Skin epidermis (tissue), 12 donors: ENCODE data around the gene SAMD10.

Experiments used
- H3K27ac ChIP-seq, 21 experiments: fragments of 200-600 bp; sonication (generic) in 11 of 21; one replicate each; pipeline ENCODE4 v1.5.0; 2020; ENCODE audit warnings: mild to moderate bottlenecking in 3 of 21, inconsistent platforms in 2 of 21, moderate library complexity in 2 of 21
- H3K4me3 ChIP-seq, 7 experiments: fragments of 200-600 bp; sonication (generic) in 2 of 7; one replicate each; pipeline ENCODE4 v1.5.0; 2020; ENCODE audit warnings: inconsistent platforms in 2 of 7, mild to moderate bottlenecking in 2 of 7, moderate library complexity in 1 of 7

SAMD10 gene

DNA sequence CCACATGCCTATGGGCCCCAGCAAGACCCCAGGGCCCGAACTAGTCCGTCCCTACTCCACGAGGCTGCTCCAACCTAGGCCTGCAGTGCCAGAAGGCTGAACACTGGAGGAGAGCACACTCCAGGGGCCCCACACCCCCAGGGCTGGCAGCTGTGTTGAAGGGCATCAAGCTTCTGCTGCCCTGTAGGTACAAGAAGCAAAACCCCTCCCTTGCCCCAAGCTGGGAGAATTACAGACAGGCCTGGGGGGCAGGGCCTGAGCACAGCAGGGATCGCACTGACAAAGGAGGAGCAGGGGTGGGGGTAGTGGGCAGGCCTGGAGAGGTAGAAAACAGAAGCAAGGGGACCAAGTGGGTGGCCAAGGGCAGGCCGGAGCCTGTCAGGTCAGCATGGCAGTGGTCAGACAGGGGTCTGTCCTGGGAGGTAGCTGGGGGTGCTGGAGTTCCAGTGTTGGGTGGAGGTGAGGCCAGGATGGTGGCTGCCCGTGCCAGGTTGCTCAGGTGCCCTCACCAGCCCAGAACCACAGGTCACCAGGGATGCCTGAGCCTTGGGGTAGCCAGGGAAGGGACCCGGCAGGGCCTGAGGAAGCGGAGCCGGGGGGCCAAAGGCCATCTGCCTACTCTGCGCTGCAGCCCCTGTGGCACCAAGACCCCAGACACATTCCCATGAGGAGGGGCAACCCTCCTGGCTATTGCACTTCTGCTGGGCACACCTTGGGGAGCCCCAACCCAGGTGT is 20.3 kb downstream of the SAMD10 start:
- H3K4me3 ChIP-seq = no peak overlapping the region
- H3K27ac ChIP-seq = peak overlapping the region in 1 of 21 experiments; percentile 26

DNA sequence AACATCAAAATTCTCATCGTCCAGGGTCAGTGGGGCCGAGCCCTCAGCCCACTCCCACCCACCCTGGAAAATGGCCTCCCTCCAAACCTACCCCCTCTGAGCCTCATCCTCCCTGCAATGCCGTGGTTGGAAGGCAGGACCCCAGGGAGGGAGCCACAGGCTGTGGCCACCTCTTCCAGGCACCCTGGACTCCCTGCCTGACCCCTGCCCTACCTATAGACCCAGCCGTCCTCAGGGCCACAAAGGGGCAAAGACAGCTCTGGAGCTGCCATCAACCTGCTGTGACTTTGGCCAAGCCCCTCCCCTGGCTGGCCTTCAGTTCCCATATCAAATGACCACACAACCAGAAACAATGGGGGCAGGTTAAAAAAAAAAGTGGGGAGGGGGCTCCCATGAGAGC is 21.0 kb downstream of the SAMD10 start:
- H3K27ac ChIP-seq = peak overlapping the region in 7 of 21 experiments; percentile 64 to 97 (median 92)

DNA sequence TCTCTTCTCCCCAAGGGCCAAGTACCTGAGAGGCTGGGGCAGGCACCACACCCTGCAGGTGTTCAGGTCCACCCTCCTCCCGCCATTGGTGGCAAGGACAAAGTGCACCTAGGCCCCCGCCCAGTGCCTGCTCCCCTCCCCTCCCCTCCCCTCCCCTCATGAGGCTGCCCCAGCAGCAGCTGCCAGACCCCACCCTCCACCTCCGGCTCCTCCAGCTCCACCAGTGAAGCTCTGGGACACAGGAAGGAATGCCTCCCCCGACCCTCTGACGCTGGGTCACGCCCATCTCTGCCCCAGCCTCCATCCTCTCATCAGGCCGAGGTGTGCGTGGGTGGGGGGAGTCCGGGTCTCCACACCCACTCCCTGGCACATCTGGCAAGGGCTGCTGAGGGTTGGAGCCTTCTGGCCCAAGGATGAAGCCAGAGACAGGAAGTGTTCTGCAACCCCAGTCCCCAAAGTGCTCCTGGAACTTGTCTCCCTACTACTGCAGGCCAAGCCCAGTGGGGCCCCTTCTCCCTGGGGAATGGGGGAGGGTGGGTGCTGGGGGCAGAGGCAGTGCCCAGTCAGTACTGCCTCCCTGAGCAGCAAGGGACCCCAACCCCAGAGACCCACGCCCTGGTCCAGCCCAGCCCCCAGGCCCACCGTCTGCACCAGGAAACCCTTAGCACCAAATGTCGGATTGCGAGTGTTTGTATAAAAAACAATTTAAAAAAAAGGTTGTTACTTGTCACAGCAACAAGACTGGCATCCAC is 21.6 kb downstream of the SAMD10 start:
- Histone ChIP-seq H3K4me3 (peak overlapping the region in 1 of 7 experiments; percentile 72), H3K27ac (peak overlapping the region in 19 of 21 experiments; percentile 14 to 97 (median 76))

More for the DNA sequence above, 21.0 kb downstream of the SAMD10 start:
- H3K4me3 ChIP-seq = no peak overlapping the region

DNA sequence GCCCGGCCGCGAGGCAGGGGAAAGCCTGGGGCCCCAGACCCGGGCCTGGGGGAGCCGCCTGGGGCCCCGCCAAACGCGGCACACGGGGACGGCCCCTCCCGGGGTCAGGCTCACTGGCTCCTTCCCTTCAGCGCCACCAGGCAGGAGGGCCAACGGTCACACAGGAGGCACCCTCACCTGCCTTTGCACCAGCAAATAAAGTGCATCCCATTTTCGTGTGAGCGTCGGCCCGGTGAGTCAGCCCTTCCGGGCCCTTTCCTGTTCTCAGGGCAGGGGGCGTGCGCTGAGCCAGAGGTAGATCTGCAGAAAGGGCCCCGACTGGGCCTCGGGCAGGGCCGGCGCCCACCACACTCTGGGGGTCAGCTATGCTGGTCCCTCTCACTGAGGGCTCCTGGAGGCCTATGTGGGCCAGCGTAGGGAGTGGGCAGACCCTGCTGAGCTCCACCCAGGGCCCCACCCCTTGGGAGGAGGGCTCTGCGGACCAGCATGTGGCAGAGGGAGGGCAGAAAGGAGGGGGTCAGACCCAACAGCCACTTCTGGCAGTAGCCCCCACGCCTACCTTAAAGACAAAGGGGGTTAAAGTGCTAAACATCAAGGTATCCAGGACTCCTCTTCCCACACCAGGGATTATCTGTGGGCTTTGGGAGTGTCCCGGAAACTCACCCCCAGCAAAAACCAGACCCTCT is 22.3 kb downstream of the SAMD10 start:
- Histone ChIP-seq H3K4me3 (peak overlapping the region; percentile 72 to 93 (median 79)), H3K27ac (peak overlapping the region in 20 of 21 experiments; percentile 14 to 97 (median 76))

DNA sequence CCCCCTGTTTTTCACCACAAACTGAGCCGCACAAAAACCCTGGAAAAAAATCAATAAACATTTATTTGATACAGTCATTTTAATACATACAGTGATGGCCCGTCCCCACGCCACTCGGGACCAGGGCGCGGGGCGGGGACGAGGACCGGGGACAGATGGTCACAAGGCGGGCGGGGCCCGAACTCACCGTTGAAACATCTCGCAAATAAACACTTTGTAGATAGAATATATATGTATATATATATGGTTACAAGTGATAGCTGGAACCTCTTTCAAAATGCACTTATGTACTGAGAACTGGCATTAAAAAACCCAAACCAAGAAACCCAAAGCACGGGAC is 22.8 kb downstream of the SAMD10 start:
- Histone ChIP-seq H3K27ac (peak overlapping the region in 20 of 21 experiments; percentile 14 to 97 (median 76)), H3K4me3 (peak overlapping the region; percentile 72 to 93 (median 79))

DNA sequence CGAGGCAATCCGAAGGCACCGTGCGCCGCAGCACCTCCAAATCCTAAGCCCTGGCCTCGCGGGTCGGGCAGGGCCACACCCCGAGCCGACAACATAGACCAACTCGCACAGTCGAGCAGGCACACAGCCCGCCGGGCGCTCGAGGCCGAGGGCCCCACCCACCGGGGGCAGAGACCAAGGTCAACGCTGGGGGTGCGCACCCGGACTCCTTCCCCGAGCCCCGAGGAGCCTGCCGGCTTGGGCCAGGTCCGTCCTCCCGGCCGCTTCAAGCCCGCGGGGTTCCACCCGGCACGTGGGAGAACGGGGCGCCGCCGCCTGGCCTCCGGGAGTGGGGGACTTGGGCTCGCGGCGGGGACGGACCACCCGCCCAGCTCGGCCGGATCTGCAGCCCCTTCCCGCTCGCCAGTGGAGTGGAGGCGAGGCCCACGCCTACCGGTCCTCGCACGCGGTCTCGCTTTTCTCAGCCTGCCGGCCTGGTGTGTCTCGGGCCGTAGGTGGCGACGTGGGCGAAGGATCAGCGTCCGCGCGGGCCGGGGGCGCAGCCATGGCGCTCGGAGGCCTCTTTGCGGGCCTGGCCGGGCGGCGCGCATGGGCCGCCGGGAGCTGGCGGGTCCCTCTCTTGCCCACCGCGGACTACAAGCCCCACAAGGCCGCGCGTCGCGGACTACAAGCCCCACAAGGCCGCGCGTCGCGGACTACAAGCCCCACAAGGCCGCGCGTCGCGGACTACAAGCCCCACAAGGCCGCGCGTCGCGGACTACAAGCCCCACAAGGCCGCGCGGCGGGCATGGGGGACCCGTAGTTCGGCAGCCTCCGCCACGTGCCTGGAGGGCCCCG is 23.4 kb downstream of the SAMD10 start, which contains the start of gene UCKL1:
TSS of gene UCKL1 (minus strand) at position 590 of the 837 bp plus-strand sequence. CDS start at position 546, 44 bp downstream.
- H3K27ac ChIP-seq = peak within 1 kb of the TSS; percentile 80 to 98 (median 94)
- peak within 1 kb of the TSS; percentile 72 to 93 (median 79) for H3K4me3 ChIP-seq

DNA sequence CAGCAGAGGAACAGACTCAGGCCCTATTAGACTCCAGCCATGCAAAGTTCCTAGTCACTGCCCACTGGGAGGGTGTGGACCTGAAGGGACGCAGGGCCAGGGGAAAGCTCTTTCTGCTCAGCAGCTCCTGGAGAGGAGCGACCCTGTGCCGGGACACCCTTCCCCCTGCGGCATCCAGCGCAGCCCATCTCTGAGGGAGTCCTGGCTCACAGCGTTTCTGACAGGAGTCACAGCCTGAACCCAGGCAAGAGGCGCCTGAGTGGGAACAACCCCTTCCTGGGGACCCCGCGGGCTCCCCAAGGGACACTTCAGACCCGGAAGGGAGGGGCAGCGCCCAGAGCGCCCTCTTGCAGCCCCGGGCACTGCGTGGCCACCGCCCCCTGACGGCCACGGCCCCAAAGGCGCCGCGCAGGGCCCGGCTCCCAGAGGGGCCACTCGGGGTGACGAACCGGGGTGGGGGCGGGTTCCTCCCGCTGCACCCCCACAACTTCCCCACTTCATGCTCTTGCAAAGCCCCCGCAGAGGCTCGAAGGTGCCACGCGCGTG is 24.1 kb downstream of the SAMD10 start:
- H3K4me3 ChIP-seq = peak overlapping the region; percentile 72 to 93 (median 79)
- peak overlapping the region; percentile 80 to 98 (median 94) for H3K27ac ChIP-seq

DNA sequence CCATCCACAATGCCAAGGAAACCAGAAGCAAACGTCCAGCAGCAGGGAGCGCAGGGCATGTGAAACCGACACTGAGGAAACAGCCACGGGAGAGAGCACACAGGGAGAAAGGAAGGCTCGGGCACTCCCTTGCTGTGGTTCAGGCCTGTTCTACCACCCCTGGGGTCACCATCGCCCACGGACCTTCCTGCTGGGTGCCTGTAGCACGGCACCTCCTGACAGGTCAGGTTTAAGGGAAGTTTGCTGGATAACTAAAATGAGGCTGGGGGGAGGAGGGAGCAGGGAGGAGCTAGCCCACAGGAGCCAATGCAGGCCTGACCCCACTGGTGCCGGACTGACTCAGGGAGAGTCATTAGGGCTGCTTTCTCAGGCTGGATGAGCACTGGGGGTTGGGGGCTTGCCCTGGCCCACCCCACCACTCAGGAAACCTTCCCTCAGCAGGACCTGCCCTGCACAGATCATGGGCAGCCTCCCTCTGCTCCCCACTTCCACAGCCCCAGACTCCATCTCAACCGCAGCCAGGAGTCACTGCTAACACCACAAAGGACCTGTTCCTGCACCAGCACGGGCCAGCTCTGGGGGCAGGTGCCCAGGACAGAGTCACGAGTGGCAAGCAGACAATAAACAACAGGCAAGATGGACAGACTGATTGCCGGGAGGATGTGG is 25.5 kb downstream of the SAMD10 start:
- Histone ChIP-seq H3K4me3 (no peak overlapping the region), H3K27ac (peak overlapping the region in 3 of 21 experiments; percentile 31 to 98 (median 46))

DNA sequence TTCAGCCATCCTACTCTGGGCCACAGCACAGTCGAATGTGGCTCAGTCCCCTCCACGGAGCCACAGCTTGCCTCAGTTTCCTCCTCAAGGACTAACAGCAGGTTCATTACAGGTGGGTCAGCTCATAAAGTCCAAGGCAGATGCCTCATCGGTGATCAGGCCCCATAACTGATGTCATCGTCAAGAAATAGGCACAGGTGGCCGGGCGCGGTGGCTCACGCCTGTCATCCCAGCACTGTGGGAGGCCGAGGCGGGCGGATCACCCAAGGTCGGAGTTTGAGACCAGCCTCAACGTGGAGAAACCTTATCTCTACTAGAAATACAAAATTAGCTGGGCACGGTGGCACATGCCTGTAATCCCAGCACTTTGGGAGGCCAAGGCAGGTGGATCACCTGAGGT is 26.7 kb downstream of the SAMD10 start:
- peak overlapping the region in 7 of 21 experiments; percentile 18 to 74 (median 60) for H3K27ac ChIP-seq
- H3K4me3 ChIP-seq = no peak overlapping the region

DNA sequence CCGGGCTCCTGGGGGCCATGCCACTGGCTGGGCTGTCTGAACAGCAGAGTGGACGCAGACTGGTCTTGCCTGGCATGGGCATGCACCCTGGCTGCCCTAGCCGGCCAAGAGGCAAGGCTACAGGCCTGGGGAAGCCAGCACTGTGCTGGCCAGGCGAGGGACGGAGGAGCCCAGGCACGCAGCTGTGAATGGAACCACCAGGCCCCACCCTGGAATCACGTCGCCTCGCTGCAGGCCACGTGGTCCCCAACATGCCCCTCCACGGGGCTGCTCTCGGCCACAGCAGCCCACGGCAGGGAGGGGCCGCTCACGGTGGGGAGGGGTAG is 27.3 kb downstream of the SAMD10 start:
- H3K4me3 ChIP-seq = no peak overlapping the region

DNA sequence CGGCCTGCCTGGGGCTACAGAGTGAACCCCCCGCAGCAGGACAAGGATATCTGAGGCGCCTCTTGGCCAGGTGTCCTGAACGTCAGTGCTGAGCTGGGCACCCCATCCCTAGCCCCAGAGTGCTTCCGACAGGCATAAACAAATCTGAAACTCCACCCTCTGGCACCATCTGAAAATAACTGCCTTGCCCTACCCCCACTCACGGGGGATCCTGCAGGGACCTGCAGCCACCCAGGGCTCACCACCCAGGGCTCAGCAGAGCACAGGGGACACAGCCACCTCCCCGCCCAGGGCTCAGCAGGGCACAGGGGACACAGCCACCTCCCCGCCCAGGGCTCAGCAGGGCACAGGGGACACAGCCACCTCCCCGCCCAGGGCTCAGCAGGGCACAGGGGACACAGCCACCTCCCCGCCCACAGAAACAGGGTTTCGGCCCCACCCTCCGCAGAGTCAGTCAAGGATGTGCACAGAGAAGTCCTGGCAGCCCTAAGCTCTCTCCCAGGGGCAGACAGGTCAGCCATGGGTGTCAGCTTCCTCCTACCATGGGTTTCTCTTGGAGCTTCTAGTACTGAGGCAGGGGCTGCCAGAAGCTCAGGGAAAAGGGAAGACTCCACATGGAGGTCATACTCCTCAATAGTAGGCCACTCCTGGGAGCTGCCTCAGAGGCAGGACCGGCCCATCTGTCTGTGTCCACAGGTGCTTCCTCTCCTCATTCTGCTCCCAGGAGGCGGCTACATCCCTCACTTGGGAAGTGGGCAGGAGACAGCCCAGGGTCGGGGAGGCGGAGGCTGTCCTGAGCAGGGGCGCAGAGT is 27.8 kb downstream of the SAMD10 start:
- Histone ChIP-seq H3K4me3 (no peak overlapping the region), H3K27ac (peak overlapping the region in 12 of 21 experiments; percentile 5 to 74 (median 54))

More for the DNA sequence above, 27.3 kb downstream of the SAMD10 start:
- peak overlapping the region in 11 of 21 experiments; percentile 5 to 74 (median 57) for H3K27ac ChIP-seq

DNA sequence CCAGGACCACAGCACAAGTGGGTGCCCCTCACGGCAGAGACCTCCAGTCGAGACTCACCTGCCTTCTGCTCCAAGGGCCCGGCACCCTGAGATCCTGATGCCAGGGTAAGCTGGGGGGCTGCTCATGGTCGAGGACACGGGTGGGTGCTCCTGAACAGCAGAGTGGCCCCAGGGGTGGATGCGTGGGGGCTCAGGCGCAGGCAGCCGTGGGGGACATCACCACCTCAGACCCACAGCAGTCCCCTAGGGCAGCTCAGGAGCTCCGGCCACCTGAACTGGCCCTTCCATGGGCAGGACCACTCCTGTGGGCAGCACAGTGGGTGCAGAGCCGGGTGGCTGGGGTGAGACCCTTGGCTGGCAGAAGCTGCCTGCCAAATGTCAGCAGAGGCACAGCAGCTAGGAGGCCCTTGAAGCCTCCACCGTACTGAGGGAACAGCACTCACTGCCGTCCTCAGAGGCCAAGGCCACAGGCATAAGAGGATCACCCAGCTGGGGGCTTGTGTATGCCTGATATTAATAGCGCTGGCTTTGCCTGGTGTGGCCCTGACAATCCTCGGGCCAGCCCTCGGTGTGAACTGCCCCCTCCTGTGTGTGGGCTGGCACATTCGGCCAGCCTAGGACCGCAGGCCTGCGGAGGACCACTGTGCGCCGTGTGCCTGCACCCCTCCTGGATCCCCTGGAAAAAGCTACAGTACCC is 28.6 kb downstream of the SAMD10 start:
- H3K27ac ChIP-seq = peak overlapping the region in 9 of 21 experiments; percentile 24 to 74 (median 43)

DNA sequence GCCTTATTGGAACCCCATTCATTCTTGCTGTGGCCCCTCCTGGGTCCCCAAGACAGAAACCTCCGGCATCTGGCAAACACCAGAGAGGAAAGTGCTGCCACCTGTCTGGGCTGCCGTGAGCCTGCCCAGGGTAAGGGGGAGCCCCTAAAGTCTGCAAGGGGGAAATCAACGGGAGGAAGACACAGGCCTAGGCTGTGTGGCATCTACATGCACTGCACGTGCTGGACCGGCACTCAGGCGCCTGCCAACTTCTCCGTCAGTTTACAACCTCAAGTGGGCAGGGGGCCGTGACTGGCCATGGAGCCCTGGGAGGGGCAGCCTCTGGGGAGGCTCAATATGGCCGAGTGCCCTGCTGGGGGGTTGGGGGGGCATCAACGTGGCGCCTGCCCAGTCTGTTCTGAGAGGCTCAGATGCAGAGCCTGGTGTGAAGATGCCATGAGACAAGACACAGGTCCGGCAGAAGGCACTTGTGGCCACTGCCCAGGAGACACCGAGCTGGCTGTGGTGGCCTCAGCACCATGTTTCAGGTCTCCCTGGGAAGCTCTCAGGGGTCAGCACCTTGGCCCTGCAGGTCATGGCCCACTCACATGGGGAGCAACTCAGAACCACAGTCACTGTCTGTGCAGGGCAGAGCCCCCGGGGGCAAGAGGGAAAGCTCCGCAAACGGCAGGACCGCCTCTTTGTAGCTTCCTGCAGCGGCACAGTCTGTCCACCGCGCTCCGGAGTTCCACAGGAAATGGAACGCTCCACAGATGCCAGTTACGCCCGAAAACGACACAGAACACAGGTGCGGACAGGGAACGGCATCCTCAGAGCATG is 31.6 kb downstream of the SAMD10 start:
- Histone ChIP-seq H3K27ac (peak overlapping the region in 11 of 21 experiments; percentile 8 to 75 (median 41)), H3K4me3 (peak overlapping the region in 1 of 7 experiments; percentile 9)

More for the DNA sequence above, 28.6 kb downstream of the SAMD10 start:
- no peak overlapping the region for H3K4me3 ChIP-seq

DNA sequence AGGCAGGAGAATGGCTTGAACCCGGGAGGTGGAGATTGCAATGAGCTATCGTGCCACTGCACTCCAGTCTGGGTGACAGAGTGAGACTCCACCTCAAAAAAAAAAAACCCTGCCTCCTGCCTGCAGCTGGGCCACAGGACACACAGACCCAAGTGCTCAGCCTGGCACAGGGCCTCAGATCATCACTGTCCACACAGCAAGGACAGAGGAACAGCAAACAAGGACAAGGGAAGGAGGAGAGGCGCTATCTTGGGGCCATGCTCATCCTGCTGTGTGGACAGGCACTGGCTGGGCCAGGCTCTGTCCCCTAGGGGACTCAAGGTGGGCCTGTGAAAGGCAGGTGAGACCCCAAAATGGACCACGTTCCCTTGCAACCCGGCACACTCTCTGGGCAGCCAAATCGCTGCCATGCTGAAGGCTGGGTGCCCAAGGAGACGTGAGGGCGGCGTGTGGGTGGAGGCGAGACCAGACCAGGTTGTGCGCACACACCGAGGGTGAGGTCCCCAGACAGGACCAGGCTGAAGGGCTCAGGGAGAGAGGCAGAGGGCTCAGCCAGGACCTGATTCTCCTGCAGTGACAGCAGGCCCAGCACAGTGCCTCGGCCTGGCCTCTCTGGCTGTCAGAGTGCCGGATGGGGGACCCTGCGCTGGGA is 32.3 kb downstream of the SAMD10 start:
- Histone ChIP-seq H3K4me3 (no peak overlapping the region), H3K27ac (peak overlapping the region in 6 of 21 experiments; percentile 8 to 71 (median 32))
